OCI-LY3 (cell line): ENCODE data around the gene TMEFF1.

Experiments used
- H2AFZ ChIP-seq: fragments of 200-600, 300-600 bp; shearing (Covaris generic); 2 replicates; pipeline ENCODE4 v1.6.0; 2014; ENCODE audit warnings: antibody characterized with exemption, low read depth, low read length
- H3K27ac ChIP-seq: fragments of 200-600, 300-600 bp; sonication (generic); 2 replicates; pipeline ENCODE4 v1.5.1; 2014; ENCODE audit warnings: mild to moderate bottlenecking, low read length, moderate library complexity, mixed read lengths
- H3K27me3 ChIP-seq: fragments of 200-600, 300-600 bp; sonication (generic); 2 replicates; pipeline ENCODE4 v1.6.1; 2014; ENCODE audit warnings: low read depth, low read length, mixed read lengths
- H3K36me3 ChIP-seq: fragments of 200-600, 300-600 bp; sonication (generic); replicated peaks from 2 replicates; pipeline ENCODE3; 2014; ENCODE audit warnings: low read depth, low read length, mixed read lengths
- H3K4me1 ChIP-seq: fragments of 300-600, 200-600 bp; sonication (generic); 2 replicates; pipeline ENCODE4 v1.6.1; 2014; ENCODE audit warnings: low read length, mixed read lengths
- H3K4me2 ChIP-seq: fragments of 200-600, 300-600 bp; sonication (generic); 2 replicates; pipeline ENCODE4 v1.6.1; 2014; ENCODE audit warnings: low read length, mixed read lengths
- H3K4me3 ChIP-seq: fragments of 300-600, 200-600 bp; sonication (generic); 2 replicates; pipeline ENCODE4 v1.5.1; 2014; ENCODE audit warnings: antibody characterized with exemption, mild to moderate bottlenecking, low read length, moderate library complexity
- H3K79me2 ChIP-seq: fragments of 300-600, 200-600 bp; shearing (Covaris generic); 2 replicates; pipeline ENCODE4 v1.6.1; 2014; ENCODE audit warnings: mild to moderate bottlenecking, low read length, mixed read lengths
- H3K9ac ChIP-seq: fragments of 300-600, 200-600 bp; shearing (Covaris generic); 2 replicates; pipeline ENCODE4 v1.6.0; 2014; ENCODE audit warnings: mild to moderate bottlenecking, low read length, moderate library complexity
- H3K9me3 ChIP-seq: fragments of 200-600, 300-600 bp; shearing (Covaris generic); 2 replicates; pipeline ENCODE4 v1.6.1; 2014; ENCODE audit warnings: low read length, mixed read lengths; ENCODE audit not compliant: insufficient read depth
- H4K20me1 ChIP-seq: fragments of 200-600, 300-600 bp; sonication (generic); 2 replicates; pipeline ENCODE4 v1.6.1; 2016; ENCODE audit warnings: low read length, mixed read lengths; ENCODE audit not compliant: insufficient read depth
- EZH2phosphoT487 ChIP-seq: fragments of 200-600 bp; shearing (Covaris generic); IDR thresholded peaks from 2 replicates; pipeline ENCODE4 v1.6.1; 2018; ENCODE audit warnings: antibody characterized with exemption, mixed run types, low read depth
- TF ChIP-seq, protein P1 (sequence below): fragments of 200-600, 300-600 bp; sonication (generic); IDR thresholded peaks from 2 replicates; pipeline ENCODE4 v1.5.1; 2014; ENCODE audit warnings: antibody characterized with exemption, low read length, low read depth

The TMEFF1 gene, protein sequence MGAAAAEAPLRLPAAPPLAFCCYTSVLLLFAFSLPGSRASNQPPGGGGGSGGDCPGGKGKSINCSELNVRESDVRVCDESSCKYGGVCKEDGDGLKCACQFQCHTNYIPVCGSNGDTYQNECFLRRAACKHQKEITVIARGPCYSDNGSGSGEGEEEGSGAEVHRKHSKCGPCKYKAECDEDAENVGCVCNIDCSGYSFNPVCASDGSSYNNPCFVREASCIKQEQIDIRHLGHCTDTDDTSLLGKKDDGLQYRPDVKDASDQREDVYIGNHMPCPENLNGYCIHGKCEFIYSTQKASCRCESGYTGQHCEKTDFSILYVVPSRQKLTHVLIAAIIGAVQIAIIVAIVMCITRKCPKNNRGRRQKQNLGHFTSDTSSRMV

DNA sequence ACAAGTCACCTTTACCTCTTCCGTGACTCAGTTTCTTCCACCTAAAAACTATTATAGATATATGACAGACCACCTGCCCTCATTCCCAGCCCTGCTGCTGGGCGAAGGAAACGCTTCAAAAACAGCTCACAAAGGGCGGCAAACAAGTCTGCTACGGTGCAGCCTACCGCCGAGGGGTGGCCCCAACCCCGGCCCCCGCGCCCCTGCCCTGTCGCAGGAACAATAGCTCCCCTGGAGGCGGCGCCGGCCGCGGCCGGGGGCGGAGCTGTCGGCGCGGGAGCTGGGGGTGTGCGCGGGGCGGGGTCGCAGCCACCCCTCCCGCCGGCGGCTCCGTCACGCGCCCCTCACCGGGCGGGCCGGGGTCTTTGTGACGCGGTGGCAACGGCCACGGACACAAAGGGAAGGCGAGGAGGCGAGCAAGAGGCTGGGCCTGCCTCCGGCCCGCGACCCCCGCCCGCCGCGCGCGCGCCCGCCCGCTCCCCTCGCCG is at the start of gene TMEFF1:
Gene TMEFF1, plus strand, starts transcription at position 362 of the 488 bp plus-strand sequence. CDS start 396 bp downstream, outside the sequence.
- H3K79me2 ChIP-seq = no peaks in the 10 kb centered on the region
- no peaks in the 10 kb centered on the region for H4K20me1 ChIP-seq
- no peaks in the 10 kb centered on the region for H3K9me3 ChIP-seq
- H3K4me1 ChIP-seq = peaks cover 10% of the 10 kb centered on the region; the same call in 1 of the 2 replicates
- no peak for TF ChIP-seq EZH2phosphoT487
- TF ChIP-seq, protein P1, sequence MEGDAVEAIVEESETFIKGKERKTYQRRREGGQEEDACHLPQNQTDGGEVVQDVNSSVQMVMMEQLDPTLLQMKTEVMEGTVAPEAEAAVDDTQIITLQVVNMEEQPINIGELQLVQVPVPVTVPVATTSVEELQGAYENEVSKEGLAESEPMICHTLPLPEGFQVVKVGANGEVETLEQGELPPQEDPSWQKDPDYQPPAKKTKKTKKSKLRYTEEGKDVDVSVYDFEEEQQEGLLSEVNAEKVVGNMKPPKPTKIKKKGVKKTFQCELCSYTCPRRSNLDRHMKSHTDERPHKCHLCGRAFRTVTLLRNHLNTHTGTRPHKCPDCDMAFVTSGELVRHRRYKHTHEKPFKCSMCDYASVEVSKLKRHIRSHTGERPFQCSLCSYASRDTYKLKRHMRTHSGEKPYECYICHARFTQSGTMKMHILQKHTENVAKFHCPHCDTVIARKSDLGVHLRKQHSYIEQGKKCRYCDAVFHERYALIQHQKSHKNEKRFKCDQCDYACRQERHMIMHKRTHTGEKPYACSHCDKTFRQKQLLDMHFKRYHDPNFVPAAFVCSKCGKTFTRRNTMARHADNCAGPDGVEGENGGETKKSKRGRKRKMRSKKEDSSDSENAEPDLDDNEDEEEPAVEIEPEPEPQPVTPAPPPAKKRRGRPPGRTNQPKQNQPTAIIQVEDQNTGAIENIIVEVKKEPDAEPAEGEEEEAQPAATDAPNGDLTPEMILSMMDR = peak; percentile 18; the same call in 1 of the 2 replicates
- H3K9ac ChIP-seq = peak within 1 kb of the TSS; percentile 59
- H3K4me2 ChIP-seq = peak within 1 kb of the TSS; percentile 81
- no peaks in the 10 kb centered on the region for H3K27me3 ChIP-seq
- H3K27ac ChIP-seq = no peak within 1 kb of the TSS
- peak within 1 kb of the TSS; percentile 91 for H3K4me3 ChIP-seq
- no peaks in the 10 kb centered on the region for H3K36me3 ChIP-seq
- H2AFZ ChIP-seq = peak within 1 kb of the TSS; percentile 78

DNA sequence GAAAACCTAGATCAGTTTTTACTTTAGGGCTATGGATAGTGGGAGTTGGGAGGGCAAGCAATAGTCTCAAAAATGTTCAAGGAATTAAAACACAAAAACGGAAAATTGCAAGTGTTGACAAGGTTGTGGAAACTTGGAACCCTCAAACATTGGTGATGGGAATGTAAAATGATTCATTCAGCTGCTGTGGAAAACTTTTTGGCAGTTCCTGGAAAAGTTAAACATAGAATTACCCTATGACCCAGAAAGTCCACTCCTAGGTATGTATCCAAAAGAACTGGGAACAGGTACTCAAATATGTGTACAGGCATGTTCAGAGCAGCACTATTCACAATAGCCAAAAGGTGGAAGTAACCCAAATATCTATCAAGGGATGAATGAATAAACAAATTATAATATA is 47.2 kb upstream of the TMEFF1 start:
- Histone ChIP-seq H3K4me1 (peaks cover 16% of the 10 kb centered on the region), H3K27me3 (no peaks in the 10 kb centered on the region), H3K79me2 (peaks cover 24% of the 10 kb centered on the region), H3K9ac (peak overlapping the region; percentile 80; the same call in 1 of the 2 replicates), H4K20me1 (no peaks in the 10 kb centered on the region), H2AFZ (peak overlapping the region; percentile 98; the same call in 1 of the 2 replicates), H3K27ac (no peak overlapping the region), H3K4me2 (peak overlapping the region; percentile 98), H3K9me3 (no peaks in the 10 kb centered on the region), H3K4me3 (peak overlapping the region; percentile 82), H3K36me3 (no peaks in the 10 kb centered on the region)
- no peak for TF ChIP-seq EZH2phosphoT487
- TF ChIP-seq, protein P1 = no peak

DNA sequence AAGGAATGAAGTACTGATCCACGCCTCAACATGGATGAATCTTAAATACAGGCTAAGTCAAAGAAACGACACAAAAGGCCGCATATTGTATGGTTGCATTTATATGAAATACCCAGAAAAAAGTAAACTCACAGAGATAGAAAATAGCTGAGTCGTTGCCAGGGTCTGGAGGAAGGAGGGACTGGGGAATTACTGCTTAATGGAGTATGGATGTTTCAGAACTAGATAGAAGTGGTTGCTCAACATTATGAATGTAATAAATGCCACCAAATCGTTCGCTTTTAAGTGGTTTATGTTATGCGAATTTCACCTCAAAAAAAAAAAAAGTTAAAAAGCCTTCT is 46.8 kb upstream of the TMEFF1 start:
- TF ChIP-seq, protein P1 = no peak
- no peak for TF ChIP-seq EZH2phosphoT487
- Histone ChIP-seq H3K4me3 (peak overlapping the region; percentile 82), H3K79me2 (peaks cover 24% of the 10 kb centered on the region), H3K4me2 (peak overlapping the region; percentile 98), H3K9ac (peak overlapping the region; percentile 80), H4K20me1 (no peaks in the 10 kb centered on the region), H3K36me3 (no peaks in the 10 kb centered on the region), H2AFZ (peak overlapping the region; percentile 98), H3K27ac (no peak overlapping the region), H3K27me3 (no peaks in the 10 kb centered on the region), H3K4me1 (peaks cover 16% of the 10 kb centered on the region), H3K9me3 (no peaks in the 10 kb centered on the region)

DNA sequence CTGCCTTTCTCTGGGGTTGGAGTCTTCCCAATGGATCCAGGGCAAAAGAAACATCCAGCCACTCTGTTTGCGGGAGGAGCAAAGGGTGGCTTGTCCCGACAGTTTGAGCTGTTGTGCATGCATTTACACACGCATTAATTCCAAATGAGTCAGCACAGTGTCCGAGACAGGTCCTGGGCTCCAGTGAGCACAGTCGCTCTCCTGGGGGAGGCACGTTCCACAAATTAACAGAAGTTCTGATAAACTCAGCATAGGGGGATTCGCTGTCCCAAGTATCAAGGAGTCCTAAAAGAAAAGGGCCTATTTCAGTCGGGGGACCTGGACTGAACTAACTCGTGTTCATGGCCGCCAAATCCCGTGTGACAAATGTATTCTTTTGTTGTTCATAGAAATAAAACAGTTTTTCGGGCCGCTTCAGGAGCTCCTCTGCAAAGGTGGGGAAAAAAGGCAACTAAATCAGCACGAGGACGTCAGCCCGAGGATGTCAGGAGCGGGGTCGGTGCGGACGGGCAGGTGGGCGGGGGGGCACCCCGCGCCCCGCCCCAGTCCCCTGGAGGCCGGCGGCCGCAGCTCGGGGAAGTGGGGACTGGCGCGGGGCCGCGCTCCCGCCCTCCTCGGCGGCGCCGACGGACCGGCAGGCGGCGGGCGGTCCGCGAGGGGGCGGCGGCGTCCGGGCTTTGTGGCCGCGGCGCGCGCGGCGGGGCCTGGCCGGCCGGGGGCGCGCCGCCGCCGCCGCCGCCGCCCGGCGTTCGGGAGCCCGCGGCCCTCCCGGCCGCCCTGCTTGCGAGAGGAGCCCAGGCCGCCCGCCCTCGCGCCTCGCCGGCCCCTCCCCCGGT is 46.2 kb upstream of the TMEFF1 start, which contains the start of gene MSANTD3:
Gene MSANTD3, plus strand, starts transcription at position 614 of the 836 bp plus-strand sequence. CDS start 14,796 bp downstream, outside the sequence.
- Histone ChIP-seq H3K9me3 (no peaks in the 10 kb centered on the region), H3K27ac (peak within 1 kb of the TSS; percentile 61), H3K36me3 (no peaks in the 10 kb centered on the region), H4K20me1 (no peaks in the 10 kb centered on the region), H3K4me3 (peak within 1 kb of the TSS; percentile 99), H3K79me2 (peaks cover 27% of the 10 kb centered on the region), H3K4me1 (peaks cover 16% of the 10 kb centered on the region), H3K27me3 (no peaks in the 10 kb centered on the region), H2AFZ (peak within 1 kb of the TSS; percentile 98), H3K4me2 (peak within 1 kb of the TSS; percentile 98), H3K9ac (peak within 1 kb of the TSS; percentile 80)
- TF ChIP-seq, protein P1 = no peak
- TF ChIP-seq EZH2phosphoT487 = no peak
